ENCODE measurements around the gene MUL1.

- TF ChIP-seq CTCF (conservative IDR thresholded peaks at IDR 0.05 in 1 of 2, IDR thresholded peaks at IDR 0.05 in 1 of 2; ENCODE audit: low read depth in 1 of 2, low read length in 2 of 2) (no peak), EZH2 (IDR thresholded peaks at IDR 0.05; ENCODE audit: low read length, missing control alignments) (no peak)
These were observed 24.7 kb downstream of the MUL1 start for GRCh38 chr1:20483098-20483832.

All from fibroblast of lung (primary cell).